Right lobe of liver (tissue), 4 donors: ENCODE data around the gene RELN.

Source experiments
- CTCF ChIP-seq, 4 donors: fragments of 200-600 bp in 3 of 4; fragments of 450-650 bp in 1 of 4; IDR thresholded peaks; one replicate each; pipeline versions ENCODE4 v1.5.1 to v1.8.0; 2016 to 2022; ENCODE audit warnings: antibody characterized with exemption in 4 of 4, mild to moderate bottlenecking in 2 of 4
- POLR2A ChIP-seq: fragments of 450-650 bp; IDR thresholded peaks from one replicate; pipeline ENCODE4 v1.6.1; 2017; ENCODE audit warnings: antibody characterized with exemption, mild to moderate bottlenecking
- donor health status: DM: no; HTN: no; CAD: no.
- donor health status: DM: no; HTN: no; CAD: no.
- donor health status: DM: no; HTN: yes; CAD: no.

- TF ChIP-seq CTCF (IDR thresholded peaks at IDR 0.05) (no peak), POLR2A (no peak)
Measured at GRCh38 chr7:103462358-103462757, 527.1 kb downstream of the RELN start.
